CD4-positive, alpha-beta T cell treated with Interleukin-12 subunit alpha and Interleukin-12 subunit beta, for 1 hour (primary cell): ENCODE data around the gene POLR1D.

ENCODE experiments used
- DNase-seq: peaks from one replicate; pipeline ENCODE4 v3.0.0-alpha.2; 2020

Gene POLR1D

DNA sequence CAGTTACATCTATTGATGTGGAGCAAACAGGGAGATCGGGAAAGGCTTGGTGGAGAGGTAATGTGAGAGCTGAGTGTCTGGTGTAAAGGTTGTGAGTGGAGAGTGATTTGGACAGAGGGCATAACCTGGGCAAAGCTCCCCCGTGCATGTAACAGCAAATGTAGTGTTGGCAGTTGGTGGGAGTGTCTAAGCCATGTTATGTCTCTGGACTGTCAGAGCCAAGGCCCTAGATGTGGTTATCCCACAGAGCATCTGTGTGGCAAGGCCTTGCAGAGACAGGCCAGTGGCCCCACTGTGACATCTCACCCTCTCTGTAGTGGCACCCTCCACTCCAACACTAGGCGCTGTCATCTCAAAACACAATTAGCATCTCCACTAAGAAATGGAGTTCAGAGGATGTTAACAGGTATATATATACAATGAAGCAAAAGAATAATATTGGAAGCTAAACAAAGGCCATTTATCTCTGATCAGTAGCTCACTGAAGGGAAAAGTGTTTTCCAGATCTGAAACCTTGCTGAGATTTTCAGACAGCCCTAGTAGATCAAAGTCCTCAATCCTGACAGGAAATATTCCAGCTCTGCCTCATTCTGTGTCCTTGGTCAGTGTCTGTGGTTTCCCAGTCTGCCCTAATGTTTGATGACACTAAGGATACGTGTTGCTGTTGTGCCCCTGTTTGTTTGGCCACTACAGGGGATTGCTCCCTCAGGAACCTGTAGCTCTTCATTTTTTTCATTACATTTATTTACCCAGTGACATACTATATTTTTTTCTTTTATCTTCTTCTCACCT is 20.2 kb downstream of the POLR1D start:
- no peak for DNase-seq

DNA sequence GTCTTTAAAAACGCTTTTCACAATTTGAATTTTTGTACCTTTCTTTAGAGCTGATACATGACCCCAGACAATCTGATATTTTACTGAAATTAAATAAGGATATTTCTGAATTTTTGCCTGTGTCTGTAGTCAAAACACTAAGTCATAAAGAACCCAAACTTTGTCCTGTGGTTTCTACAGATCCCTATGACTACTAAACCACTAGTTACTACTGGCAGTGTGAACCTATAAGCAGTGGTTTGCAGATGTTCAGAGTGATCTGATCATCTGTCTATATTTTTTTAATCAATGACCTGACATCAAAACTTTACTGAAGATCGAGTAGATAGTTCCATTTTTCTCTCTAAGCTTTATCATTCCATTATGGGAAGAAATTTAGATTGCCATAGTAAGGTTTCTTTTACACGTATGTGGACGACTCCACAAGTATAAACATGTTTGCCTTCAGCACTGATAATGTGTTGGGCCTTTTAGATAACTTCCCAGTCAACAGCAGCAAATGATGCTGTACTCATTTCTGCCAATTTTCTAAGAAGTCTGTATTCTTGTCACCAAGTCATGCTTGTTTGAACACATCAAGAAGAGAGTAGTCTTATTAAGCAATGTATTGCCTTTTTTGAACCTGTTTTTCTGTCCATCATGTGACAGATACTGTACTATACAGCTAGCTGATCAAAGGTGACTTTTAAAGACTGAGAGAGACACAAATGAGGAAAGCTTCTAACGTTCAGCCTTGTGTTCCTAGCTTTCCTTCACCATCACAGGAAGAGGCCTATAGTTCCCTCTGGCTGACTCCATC is 21.8 kb downstream of the POLR1D start:
- no peak for DNase-seq

GRCh38 chr13:27644302-27644701 is 22.6 kb downstream of the POLR1D start:
- DNase-seq: no peak

DNA sequence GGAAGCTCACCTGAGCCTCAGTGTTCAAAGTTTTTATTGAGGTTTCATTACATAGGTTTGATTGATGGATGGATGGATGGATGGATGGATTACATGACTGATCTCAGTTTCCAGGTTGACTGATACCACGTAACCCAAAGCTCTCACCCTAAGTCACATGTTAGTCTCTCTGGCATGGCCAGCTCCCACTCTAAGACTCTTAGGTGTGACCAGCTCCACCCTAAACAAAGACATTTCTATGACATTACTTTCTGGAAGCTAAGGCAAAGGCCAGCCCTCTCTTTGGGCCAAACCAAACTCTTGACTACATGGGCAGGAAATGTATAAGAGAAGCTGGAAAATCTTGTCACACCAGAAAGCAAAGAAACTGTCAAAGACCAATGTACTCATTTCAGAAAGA is 28.6 kb downstream of the POLR1D start:
- no peak for DNase-seq

- no peak for DNase-seq
These were observed 32.4 kb downstream of the POLR1D start for GRCh38 chr13:27654059-27654458.

GRCh38 chr13:27654816-27655215 is 33.1 kb downstream of the POLR1D start:
- DNase-seq: no peak

DNA sequence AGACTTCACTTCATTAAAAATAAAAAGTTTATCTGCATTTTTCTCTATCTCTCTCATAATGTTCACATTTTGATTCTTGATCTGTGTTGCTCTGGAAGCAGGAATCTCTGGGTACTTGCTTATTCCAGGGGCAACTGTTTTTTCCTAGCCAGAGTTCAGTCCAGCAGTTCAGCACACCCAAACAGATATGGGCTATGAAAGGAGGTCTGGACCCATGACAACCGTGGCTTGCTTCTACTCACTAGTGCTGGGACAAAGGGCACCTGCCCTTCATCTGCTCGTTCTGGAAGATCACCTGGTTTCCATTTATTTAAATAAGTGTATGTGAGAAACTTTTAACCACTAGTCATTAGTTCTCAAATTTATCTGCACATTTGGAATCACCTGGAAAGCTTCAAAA is 36.0 kb downstream of the POLR1D start:
- no peak for DNase-seq

GRCh38 chr13:27658546-27658945 is 36.9 kb downstream of the POLR1D start:
- no peak for DNase-seq

- DNase-seq: no peak
These were observed 37.6 kb downstream of the POLR1D start for GRCh38 chr13:27659145-27659865.

DNA sequence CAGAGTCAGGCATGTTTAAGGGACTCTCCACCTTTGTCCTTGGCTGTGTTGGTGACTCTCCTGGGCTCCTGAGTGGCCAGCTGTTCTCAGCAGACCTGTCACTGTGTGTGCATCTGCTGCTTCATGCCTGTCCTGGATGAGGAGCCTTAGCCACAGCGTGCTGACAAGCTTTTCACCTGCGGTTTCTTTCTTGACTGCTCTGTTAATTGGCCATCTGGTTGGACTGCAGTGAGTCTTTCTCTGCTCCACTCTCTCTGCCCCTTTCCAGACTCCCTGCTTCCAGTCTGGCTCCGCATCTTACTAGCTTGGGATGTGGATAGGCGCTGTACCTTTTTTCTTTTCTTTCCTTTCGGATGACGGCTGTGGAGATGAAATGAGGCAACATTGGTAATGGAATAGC is 38.8 kb downstream of the POLR1D start:
- no peak for DNase-seq

GRCh38 chr13:27661017-27661416 is 39.3 kb downstream of the POLR1D start:
- DNase-seq: no peak

- no peak for DNase-seq
These were observed 41.2 kb downstream of the POLR1D start for GRCh38 chr13:27662738-27663470.

DNA sequence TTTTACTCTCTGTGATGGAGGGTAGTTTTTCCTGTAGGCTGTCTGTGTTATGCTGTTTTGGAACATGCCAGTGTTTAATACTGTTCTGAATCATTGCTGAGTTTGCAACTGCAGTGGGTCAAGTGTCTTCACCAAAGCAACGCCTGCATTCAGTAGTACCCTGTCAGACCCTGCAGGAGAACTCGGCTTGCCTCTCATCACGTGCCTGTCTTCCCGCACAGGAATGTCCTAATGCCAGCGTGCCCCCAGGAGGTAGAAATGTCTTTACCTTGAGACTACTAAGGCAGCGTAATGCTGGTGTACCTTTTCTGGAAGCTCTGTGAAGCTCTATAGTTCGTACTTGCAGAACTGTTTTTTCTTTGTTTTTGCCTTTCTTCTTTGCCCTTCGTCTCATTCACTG is 42.3 kb downstream of the POLR1D start:
- no peak for DNase-seq

DNA sequence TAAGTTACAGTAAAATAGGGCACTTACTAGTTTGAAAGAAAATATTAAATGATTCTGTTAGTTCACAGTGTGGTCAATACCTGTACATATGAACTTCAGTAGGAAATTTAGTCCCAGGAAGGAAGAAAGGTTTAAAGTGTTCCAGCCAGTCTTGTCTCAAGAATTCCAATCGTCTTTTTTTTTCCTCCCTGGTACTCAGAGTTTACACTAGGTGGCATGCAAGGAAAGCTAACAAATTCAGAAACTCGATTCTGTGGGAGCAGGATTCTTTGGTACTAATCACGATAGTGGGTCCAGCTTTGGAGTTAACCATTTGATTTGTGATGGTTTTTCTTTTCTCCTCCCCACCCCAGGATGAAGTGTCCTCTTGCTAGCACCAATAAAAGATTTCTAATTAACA is 43.6 kb downstream of the POLR1D start:
- DNase-seq: no peak

DNA sequence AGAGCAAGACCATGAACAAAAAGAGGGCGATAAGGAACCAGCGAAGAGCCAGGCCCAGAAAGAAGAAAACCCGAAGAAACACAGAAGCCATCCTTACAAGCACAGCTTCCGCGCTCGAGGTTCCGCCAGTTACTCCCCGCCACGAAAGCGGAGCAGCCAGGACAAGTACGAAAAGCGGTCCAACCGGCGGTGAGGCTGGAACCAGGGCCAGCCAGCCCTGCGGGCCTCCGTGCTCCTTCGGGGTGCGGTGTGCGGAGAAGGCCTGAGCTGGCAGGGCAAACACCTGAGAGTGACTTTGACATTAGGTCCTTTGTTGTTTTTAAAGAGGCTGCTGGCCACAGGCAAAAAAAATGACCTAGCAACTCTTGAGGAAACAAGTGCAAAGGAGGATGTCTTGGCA is 44.1 kb downstream of the POLR1D start:
- no peak for DNase-seq

DNA sequence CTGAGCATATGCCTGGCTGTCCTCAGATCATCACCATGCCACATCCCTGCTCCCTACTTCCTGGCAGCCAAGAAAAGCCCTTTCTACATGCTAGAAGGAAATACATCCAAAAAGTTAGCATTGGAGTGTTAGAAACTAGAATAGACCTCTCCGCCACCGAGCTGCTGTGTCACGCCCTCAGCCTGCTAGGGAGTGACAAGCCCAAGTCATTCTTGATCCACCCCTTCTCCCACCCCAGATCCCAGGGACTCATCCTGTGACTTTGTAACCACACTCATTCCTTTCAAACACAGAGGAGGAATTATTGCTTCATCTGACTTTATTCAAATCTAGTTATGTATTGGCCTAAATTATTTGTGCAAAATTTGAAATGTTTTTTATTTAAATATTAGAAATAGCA is 45.3 kb downstream of the POLR1D start:
- DNase-seq: no peak

DNA sequence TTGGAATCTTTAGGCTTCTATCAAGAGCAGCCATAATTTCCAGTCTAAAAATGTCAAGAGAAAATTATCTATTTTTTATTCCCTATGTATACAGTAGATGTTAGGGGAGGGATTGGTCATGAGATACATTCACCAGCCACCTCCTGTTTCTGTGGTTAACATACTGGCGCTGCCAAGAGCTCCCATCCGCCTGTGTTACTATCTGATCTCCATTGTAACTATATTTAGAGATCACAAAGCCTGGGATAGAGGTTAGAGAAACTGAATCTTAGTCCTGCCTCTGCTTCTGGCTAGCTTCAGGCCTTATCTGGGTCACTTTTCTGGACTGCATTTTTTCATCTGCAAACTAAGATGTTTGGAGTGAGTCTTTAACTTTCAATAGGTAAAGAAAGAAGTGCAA is 46.3 kb downstream of the POLR1D start:
- no peak for DNase-seq

- DNase-seq: no peak
These were observed 49.2 kb downstream of the POLR1D start for GRCh38 chr13:27670861-27671260.

GRCh38 chr13:27672025-27672424 is 50.3 kb downstream of the POLR1D start:
- no peak for DNase-seq
